Muscle of arm (tissue), 12 donors: ENCODE results near the gene UCK1. TPM values are rescaled to one million over a fixed set of nuclear protein-coding genes. Genes with fewer than 3 reads are reported as not detected.
"Not testable (repeated sequence)": the region's sequence is repeated elsewhere in the genome, so short reads cannot be mapped to it uniquely, and the experiment has no call there.

Source experiments
- DNase-seq: peaks from one replicate; pipeline ENCODE4 v3.0.0-alpha.2; 2013
- polyA plus RNA-seq, 12 donors: library from polyadenylated mRNA; unstranded; fragments of 120-200 nt; gene quantifications; one replicate each; pipeline ENCODE4 v1.2.1, GENCODE V29; 2013; ENCODE audit not compliant: insufficient read length in 12 of 12

UCK1 gene
- polyA plus RNA-seq, 12 donors, result 21.7 to 38.0 (median 23.7) TPM; not detected in 1

- DNase-seq, result no peak
Observed at GRCh38 chr9:131525643-131526565, 5.2 kb downstream of the UCK1 start.

- DNase-seq, result no peak
Observed at GRCh38 chr9:131524665-131525315, 6.3 kb downstream of the UCK1 start.

GRCh38 chr9:131523451-131524435 is 7.3 kb downstream of the UCK1 start:
- DNase-seq, result no peak

- DNase-seq, result no peak
Observed at GRCh38 chr9:131523086-131523388, 8.0 kb downstream of the UCK1 start.

- no peak for DNase-seq
Observed at GRCh38 chr9:131522257-131523085, 8.6 kb downstream of the UCK1 start.

- no peak for DNase-seq
Observed at GRCh38 chr9:131521822-131522221, 9.2 kb downstream of the UCK1 start.

GRCh38 chr9:131521203-131521602 is 9.9 kb downstream of the UCK1 start:
- DNase-seq, result no peak

GRCh38 chr9:131520503-131520902 is 10.6 kb downstream of the UCK1 start:
- DNase-seq, result no peak

GRCh38 chr9:131518553-131518952 is 12.5 kb downstream of the UCK1 start:
- no peak for DNase-seq

GRCh38 chr9:131517761-131518190 is 13.3 kb downstream of the UCK1 start:
- no peak for DNase-seq

- no peak for DNase-seq
Observed at GRCh38 chr9:131516930-131517329, 14.1 kb downstream of the UCK1 start.

GRCh38 chr9:131516100-131516499 is 15.0 kb downstream of the UCK1 start:
- no peak for DNase-seq

- not testable (repeated sequence) for DNase-seq
Observed at GRCh38 chr9:131515559-131516031, 15.5 kb downstream of the UCK1 start.

- no peak for DNase-seq
Observed at GRCh38 chr9:131513177-131513576, 17.9 kb downstream of the UCK1 start.

- DNase-seq, result no peak
Observed at GRCh38 chr9:131511880-131512279, 19.2 kb downstream of the UCK1 start.

GRCh38 chr9:131511416-131511815 is 19.6 kb downstream of the UCK1 start:
- no peak for DNase-seq

GRCh38 chr9:131505012-131505411 is 26.1 kb downstream of the UCK1 start:
- no peak for DNase-seq

GRCh38 chr9:131503626-131504465 is 27.2 kb downstream of the UCK1 start:
- no peak for DNase-seq

GRCh38 chr9:131502781-131503625 is 28.1 kb downstream of the UCK1 start, which contains the start of gene POMT1:
TSS of gene POMT1 (plus strand) at chr9:131502918. CDS start at chr9:131504219, 1,301 bp downstream.
- DNase-seq, result peak; percentile 87
